Esophagus squamous epithelium (tissue), 5 donors: ENCODE measurements around the gene LRRC56. TPM values are rescaled to one million over a fixed set of nuclear protein-coding genes. Genes with fewer than 3 reads are reported as not detected.

Experiments
- DNase-seq: peaks from one replicate; lab custom pipeline; 2025; lab: John Stamatoyannopoulos, UW
- H3K27ac ChIP-seq, 4 donors: fragments of 200-600 bp; sonication (generic); one replicate each; pipeline ENCODE4 v1.5.1; 2016 to 2019; ENCODE audit warnings: mild to moderate bottlenecking in 1 of 4
- H3K27me3 ChIP-seq, 4 donors: fragments of 200-600 bp; sonication (generic); 1 replicate in 3 of 4; 2 replicates in 1 of 4; pipeline versions ENCODE4 v1.5.1 to v1.6.0; 2017 to 2021; ENCODE audit warnings: antibody characterized with exemption in 1 of 4
- H3K36me3 ChIP-seq, 3 donors: fragments of 200-600 bp; sonication (generic); one replicate each; pipeline ENCODE4 v1.5.1; 2016 to 2019
- H3K4me1 ChIP-seq, 3 donors: fragments of 200-600 bp; sonication (generic); one replicate each; pipeline ENCODE4 v1.5.1; 2017 to 2019
- H3K4me3 ChIP-seq, 4 donors: fragments of 200-600 bp; sonication (generic); 1 replicate in 3 of 4; 2 replicates in 1 of 4; pipeline ENCODE4 v1.5.1; 2016 to 2019; ENCODE audit warnings: mild to moderate bottlenecking in 2 of 4, moderate library complexity in 1 of 4
- H3K9me3 ChIP-seq, 3 donors: fragments of 200-600 bp; sonication (generic); one replicate each; pipeline ENCODE4 v1.5.1; 2016 to 2019
- POLR2A ChIP-seq, 4 donors: fragments of 450-650 bp; IDR thresholded peaks; one replicate each; pipeline ENCODE4 v1.6.1; 2017; ENCODE audit warnings: antibody characterized with exemption in 4 of 4, mild to moderate bottlenecking in 4 of 4, moderate library complexity in 3 of 4
- WGBS, 2 donors: methylation state at CpG; one replicate each; pipeline ENCODE4 v1.1.5; 2018; 5-methylcytosine and 5-hydroxymethylcytosine counted together
- intact Hi-C: fragments of 100-400 bp; cut with DNase I; formaldehyde crosslinking; loops from one replicate; pipeline ENCODE4 v1.15.0; 2022
- total RNA-seq, 4 donors: library from RNA; depleted of rRNA; stranded (reverse); fragments of >200 nt; gene quantifications; one replicate each; pipeline ENCODE4 v1.1.0, GENCODE V29; 2016
- TF ChIP-seq, protein P1 (sequence below), 6 experiments: fragments of 450-650 bp in 4 of 6; fragments of 200-600 bp in 2 of 6; sonication (generic) in 2 of 6; IDR thresholded peaks; one replicate each; pipeline ENCODE4 v1.5.1; 2016 to 2019; ENCODE audit warnings: antibody characterized with exemption in 6 of 6, mild to moderate bottlenecking in 4 of 6, moderate library complexity in 4 of 6
- donor health status: DM: yes; HTN: yes; CAD: no.

The LRRC56 gene
- total RNA-seq, 4 donors from 2014 or later, result 0.35 to 2.3 (median 1.2) TPM

DNA sequence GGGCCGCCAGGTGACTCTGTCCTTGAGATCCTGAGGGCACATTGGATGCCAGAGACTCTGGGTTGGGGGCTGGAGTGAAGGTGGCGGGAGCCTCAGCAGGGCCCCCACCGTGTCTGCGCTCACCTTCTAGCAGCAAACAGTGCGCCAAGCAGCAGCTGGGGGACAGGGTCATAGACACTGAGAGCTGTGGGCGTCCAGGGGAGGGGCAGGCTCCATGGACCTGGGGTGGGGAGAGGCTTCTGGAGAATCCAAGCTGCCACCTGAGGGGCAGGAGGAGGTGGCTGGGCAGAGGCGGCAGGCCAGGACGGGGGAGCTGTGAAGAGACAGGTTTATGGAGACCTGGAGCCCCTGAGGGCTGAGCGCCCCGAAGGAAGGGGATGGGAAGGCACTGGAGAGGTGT, 47.0 kb downstream of the LRRC56 start:
- no peak overlapping the region for H3K27ac ChIP-seq
- intact Hi-C loops, result no loop called here
- no peak for DNase-seq
- peaks cover 6 to 22% (median 12%) of the 10 kb centered on the region in 3 donors for H3K4me1 ChIP-seq
- TF ChIP-seq, protein P1, sequence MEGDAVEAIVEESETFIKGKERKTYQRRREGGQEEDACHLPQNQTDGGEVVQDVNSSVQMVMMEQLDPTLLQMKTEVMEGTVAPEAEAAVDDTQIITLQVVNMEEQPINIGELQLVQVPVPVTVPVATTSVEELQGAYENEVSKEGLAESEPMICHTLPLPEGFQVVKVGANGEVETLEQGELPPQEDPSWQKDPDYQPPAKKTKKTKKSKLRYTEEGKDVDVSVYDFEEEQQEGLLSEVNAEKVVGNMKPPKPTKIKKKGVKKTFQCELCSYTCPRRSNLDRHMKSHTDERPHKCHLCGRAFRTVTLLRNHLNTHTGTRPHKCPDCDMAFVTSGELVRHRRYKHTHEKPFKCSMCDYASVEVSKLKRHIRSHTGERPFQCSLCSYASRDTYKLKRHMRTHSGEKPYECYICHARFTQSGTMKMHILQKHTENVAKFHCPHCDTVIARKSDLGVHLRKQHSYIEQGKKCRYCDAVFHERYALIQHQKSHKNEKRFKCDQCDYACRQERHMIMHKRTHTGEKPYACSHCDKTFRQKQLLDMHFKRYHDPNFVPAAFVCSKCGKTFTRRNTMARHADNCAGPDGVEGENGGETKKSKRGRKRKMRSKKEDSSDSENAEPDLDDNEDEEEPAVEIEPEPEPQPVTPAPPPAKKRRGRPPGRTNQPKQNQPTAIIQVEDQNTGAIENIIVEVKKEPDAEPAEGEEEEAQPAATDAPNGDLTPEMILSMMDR (IDR thresholded peaks at IDR 0.05), result no peak
- no peak for TF ChIP-seq POLR2A (IDR thresholded peaks at IDR 0.05)
- peaks cover 10 to 81% (median 62%) of the 10 kb centered on the region in 3 donors for H3K36me3 ChIP-seq
- WGBS, 2 donors, result 89 to 97% methylated on average over 4 of the region's 10 CpGs
- H3K4me3 ChIP-seq, result no peak overlapping the region
- no peaks in the 10 kb centered on the region for H3K27me3 ChIP-seq
- H3K9me3 ChIP-seq, result no peaks in the 10 kb centered on the region

DNA sequence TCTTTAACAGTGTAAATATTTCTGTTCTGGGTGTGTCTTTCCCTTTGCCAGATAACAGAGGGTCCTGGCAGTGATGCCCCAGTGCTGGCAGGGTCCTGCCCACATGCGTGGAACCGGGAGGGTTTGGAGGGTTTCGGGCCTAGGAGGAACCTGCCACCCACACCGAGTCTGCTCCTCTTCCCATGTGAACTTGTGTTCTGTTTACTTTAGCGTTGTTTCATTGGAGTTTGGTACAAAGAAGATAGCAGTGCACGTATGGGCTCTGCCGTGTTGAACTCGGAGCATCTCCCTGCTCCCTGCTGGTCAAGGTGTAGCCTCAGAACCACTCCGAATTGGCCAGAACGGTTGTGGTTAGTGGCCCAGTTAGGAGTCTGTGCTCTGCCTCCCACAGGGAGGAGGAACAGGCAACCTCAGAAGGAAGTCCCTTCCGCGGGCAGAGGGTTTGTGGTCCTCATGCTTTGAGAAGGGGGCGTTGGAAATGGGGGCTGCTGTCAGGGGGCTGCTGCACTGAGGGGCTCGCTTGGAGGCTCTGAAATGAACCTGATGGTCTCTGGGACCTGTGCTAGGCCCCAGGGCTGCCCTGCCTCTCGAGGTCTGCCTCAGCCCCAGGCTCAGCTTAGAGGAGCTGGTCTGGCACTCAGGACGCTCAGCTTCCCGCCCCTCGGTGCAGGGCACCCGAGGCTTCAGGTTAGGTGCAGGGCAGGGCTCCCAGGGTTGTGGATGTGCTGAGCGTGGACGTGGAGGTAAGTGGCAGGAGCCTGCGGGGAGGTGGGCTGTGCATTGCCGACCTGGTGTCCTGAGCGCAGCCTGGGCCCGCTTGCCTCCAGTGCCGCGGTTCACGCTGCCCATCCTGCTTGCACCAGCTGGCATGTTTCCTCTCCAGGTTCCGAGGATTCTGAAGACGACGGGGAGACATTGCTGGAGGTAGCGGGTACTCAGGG, 49.3 kb downstream of the LRRC56 start:
- DNase-seq, result no peak
- intact Hi-C loops, result no loop called here
- Histone ChIP-seq H3K4me3 (no peak overlapping the region), H3K27ac (no peak overlapping the region), H3K36me3 (peaks cover 14 to 99% (median 77%) of the 10 kb centered on the region in 3 donors), H3K9me3 (no peaks in the 10 kb centered on the region), H3K27me3 (no peaks in the 10 kb centered on the region), H3K4me1 (peaks cover 0 to under 1% (median 0%) of the 10 kb centered on the region in 3 donors)
- TF ChIP-seq, protein P1 (IDR thresholded peaks at IDR 0.05), result no peak
- no peak for TF ChIP-seq POLR2A (IDR thresholded peaks at IDR 0.05)
- WGBS, 2 donors, result 88 to 89% methylated on average over 15 of the region's 32 CpGs

DNA sequence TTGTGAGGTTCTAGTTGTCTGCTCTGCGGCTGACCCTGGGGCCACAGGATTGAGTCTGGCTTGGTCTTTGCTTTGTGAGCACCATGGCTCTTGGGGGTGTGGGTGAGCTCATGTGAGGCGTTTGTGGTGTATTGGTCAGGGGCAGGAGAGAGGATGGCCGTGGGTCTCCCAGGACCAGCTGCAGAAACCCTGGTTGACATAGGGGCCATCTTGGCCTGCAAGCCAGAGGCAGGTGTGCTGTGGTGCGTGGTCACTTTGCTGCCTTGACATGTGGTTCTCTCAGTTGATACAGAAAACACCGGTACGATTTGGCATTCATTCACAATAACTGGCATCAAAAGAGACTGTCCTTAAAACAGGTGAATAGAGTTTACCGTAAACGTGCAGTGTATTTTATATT, 50.2 kb downstream of the LRRC56 start:
- H3K4me1 ChIP-seq, result no peaks in the 10 kb centered on the region
- H3K27me3 ChIP-seq, result no peaks in the 10 kb centered on the region
- TF ChIP-seq, protein P1 (IDR thresholded peaks at IDR 0.05), result no peak
- TF ChIP-seq POLR2A (IDR thresholded peaks at IDR 0.05), result no peak
- WGBS, 2 donors, result 74 to 86% methylated on average over 5 to 6 of the region's 8 CpGs
- H3K9me3 ChIP-seq, result no peaks in the 10 kb centered on the region
- no peak for DNase-seq
- intact Hi-C loops, result no loop called here
- peak overlapping the region in 2 of 4 donors; percentile 54 to 58 for H3K27ac ChIP-seq
- no peak overlapping the region for H3K4me3 ChIP-seq
- H3K36me3 ChIP-seq, result peaks cover 18 to 99% (median 71%) of the 10 kb centered on the region in 3 donors

DNA sequence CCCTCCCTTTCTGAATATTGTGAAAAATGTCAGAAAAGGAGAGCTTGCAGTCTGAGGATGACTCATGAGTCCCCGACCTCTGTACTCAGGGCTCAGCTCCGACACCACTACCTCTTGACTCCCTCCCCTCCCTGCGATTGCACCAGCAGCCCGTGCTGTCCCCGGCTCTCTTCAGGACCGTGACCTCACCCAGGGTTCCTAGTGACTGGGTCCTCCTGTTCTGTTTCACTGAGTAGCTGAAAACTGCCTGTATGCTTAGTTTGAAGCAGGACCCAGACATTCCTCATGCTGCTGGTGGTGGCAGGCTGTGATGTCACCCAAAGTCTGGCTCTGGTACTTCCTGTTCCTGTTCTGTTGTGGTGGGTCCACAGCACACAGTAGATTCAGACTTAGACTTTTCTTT, 50.7 kb downstream of the LRRC56 start:
- H3K9me3 ChIP-seq, result no peaks in the 10 kb centered on the region
- H3K4me1 ChIP-seq, result no peaks in the 10 kb centered on the region
- H3K36me3 ChIP-seq, result peaks cover 23 to 99% (median 71%) of the 10 kb centered on the region in 3 donors
- no peaks in the 10 kb centered on the region for H3K27me3 ChIP-seq
- TF ChIP-seq, protein P1 (IDR thresholded peaks at IDR 0.05), result no peak
- TF ChIP-seq POLR2A (IDR thresholded peaks at IDR 0.05), result no peak
- intact Hi-C loops, result no loop called here
- no peak overlapping the region for H3K4me3 ChIP-seq
- 66 to 74% methylated on average over 6 of the region's 6 CpGs for WGBS, 2 donors
- peak overlapping the region in 2 of 4 donors; percentile 54 to 58 for H3K27ac ChIP-seq
- no peak for DNase-seq

DNA sequence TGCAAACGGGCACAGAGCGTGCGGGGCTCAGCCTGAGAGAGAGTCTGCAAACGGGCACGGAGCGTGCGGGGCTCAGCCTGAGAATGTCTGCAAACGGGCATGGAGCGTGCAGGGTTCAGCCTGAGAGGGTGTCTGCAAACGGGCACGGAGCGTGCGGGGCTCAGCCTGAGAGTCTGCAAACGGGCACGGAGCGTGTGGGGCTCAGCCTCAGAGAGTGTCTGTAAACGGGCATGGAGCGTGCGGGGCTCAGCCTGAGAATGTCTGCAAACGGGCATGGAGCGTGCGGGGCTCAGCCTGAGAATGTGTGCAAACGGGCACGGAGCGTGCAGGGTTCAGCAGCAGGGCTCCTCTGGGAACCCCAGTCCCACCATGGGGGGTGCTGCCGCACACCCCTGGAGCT, 52.5 kb downstream of the LRRC56 start:
- Histone ChIP-seq H3K36me3 (peaks cover 26 to 99% (median 66%) of the 10 kb centered on the region in 3 donors), H3K27ac (no peak overlapping the region), H3K9me3 (no peaks in the 10 kb centered on the region), H3K4me3 (no peak overlapping the region), H3K27me3 (no peaks in the 10 kb centered on the region), H3K4me1 (no peaks in the 10 kb centered on the region)
- WGBS, 2 donors, result 93 to 97% methylated on average over 16 to 21 of the region's 26 CpGs
- TF ChIP-seq POLR2A (IDR thresholded peaks at IDR 0.05), result no peak
- TF ChIP-seq, protein P1 (IDR thresholded peaks at IDR 0.05), result no peak
- no peak for DNase-seq
- intact Hi-C loops, result no loop called here
